ENCODE results near the gene RBM5.

- TF ChIP-seq CTCF (tag by site-specific recombination; IDR thresholded peaks at IDR 0.05) (peak; percentile 61), ZNF239 (tag by site-specific recombination; IDR thresholded peaks at IDR 0.05) (no peak), SCRT2 (tag by site-specific recombination; IDR thresholded peaks at IDR 0.05) (no peak), ZBTB6 (tag by site-specific recombination; IDR thresholded peaks at IDR 0.05) (no peak), REPIN1 (tag by site-specific recombination; IDR thresholded peaks at IDR 0.05; ENCODE audit: low read depth) (no peak), ZNF624 (tag by site-specific recombination; IDR thresholded peaks at IDR 0.05) (no peak), ZNF121 (tag by site-specific recombination; IDR thresholded peaks at IDR 0.05) (no peak)
These were observed 65.7 kb downstream of the RBM5 start for GRCh38 chr3:50154476-50154839.

All from HEK293 (cell line).